ENCODE measurements around the gene CLCNKB.

Gene CLCNKB

GRCh38 chr1:16043521-16043920 lies at the start of gene CLCNKB:
TSS of gene CLCNKB (plus strand) at chr1:16043782. CDS start at chr1:16044493, 711 bp downstream.
- Histone ChIP-seq H4K20me1 (ENCODE audit: insufficient read depth) (no peaks in the 10 kb centered on the region), H3K4me1 (ENCODE audit: low read depth, poor library complexity, severe bottlenecking) (no peaks in the 10 kb centered on the region), H3K27ac (no peak within 1 kb of the TSS), H3K36me3 (ENCODE audit: insufficient read depth) (no peaks in the 10 kb centered on the region), H3K4me3 (IDR thresholded peaks at IDR 0.05; ENCODE audit: insufficient read depth, low read depth, low read length) (no peak within 1 kb of the TSS), H2AFZ (ENCODE audit: low read depth) (no peak within 1 kb of the TSS), H3K4me2 (no peak within 1 kb of the TSS), H3K27me3 (ENCODE audit: insufficient read depth, low read depth) (peaks cover 40% of the 10 kb centered on the region), H3K9ac (no peak within 1 kb of the TSS), H3K79me2 (ENCODE audit: insufficient read depth, low read depth) (no peaks in the 10 kb centered on the region)
- no peak for TF ChIP-seq CTCF (conservative IDR thresholded peaks at IDR 0.05; ENCODE audit: low read depth, low read length)

GRCh38 chr1:15994081-15994480 lies 49.5 kb upstream of the CLCNKB start:
- H3K4me2 ChIP-seq = no peak overlapping the region
- no peaks in the 10 kb centered on the region for H3K36me3 ChIP-seq (ENCODE audit: insufficient read depth)
- H2AFZ ChIP-seq (ENCODE audit: low read depth) = no peak overlapping the region; the same call in 1 of the 2 replicates
- no peak overlapping the region for H3K4me3 ChIP-seq (IDR thresholded peaks at IDR 0.05; ENCODE audit: insufficient read depth, low read depth, low read length)
- no peaks in the 10 kb centered on the region; the same call in 1 of the 2 replicates for H3K27me3 ChIP-seq (ENCODE audit: insufficient read depth, low read depth)
- no peak for TF ChIP-seq CTCF (conservative IDR thresholded peaks at IDR 0.05; ENCODE audit: low read depth, low read length)
- no peak overlapping the region for H3K9ac ChIP-seq
- H4K20me1 ChIP-seq (ENCODE audit: insufficient read depth) = no peaks in the 10 kb centered on the region
- H3K4me1 ChIP-seq (ENCODE audit: low read depth, poor library complexity, severe bottlenecking) = no peaks in the 10 kb centered on the region
- H3K27ac ChIP-seq = no peak overlapping the region
- H3K79me2 ChIP-seq (ENCODE audit: insufficient read depth, low read depth) = no peaks in the 10 kb centered on the region

- Histone ChIP-seq H3K4me2 (no peak overlapping the region), H3K27ac (no peak overlapping the region), H3K79me2 (ENCODE audit: insufficient read depth, low read depth) (no peaks in the 10 kb centered on the region), H3K36me3 (ENCODE audit: insufficient read depth) (no peaks in the 10 kb centered on the region), H2AFZ (ENCODE audit: low read depth) (no peak overlapping the region; the same call in 1 of the 2 replicates), H3K9ac (no peak overlapping the region), H3K4me3 (IDR thresholded peaks at IDR 0.05; ENCODE audit: insufficient read depth, low read depth, low read length) (no peak overlapping the region), H3K4me1 (ENCODE audit: low read depth, poor library complexity, severe bottlenecking) (no peaks in the 10 kb centered on the region), H4K20me1 (ENCODE audit: insufficient read depth) (no peaks in the 10 kb centered on the region), H3K27me3 (ENCODE audit: insufficient read depth, low read depth) (no peaks in the 10 kb centered on the region; the same call in 1 of the 2 replicates)
- TF ChIP-seq CTCF (conservative IDR thresholded peaks at IDR 0.05; ENCODE audit: low read depth, low read length) = peak; percentile 43
Measured at GRCh38 chr1:15994590-15995351, 48.8 kb upstream of the CLCNKB start.

- H3K4me2 ChIP-seq = no peak overlapping the region
- no peak overlapping the region for H3K4me3 ChIP-seq (IDR thresholded peaks at IDR 0.05; ENCODE audit: insufficient read depth, low read depth, low read length)
- no peak overlapping the region for H3K27ac ChIP-seq
- no peak overlapping the region for H2AFZ ChIP-seq (ENCODE audit: low read depth)
- H3K79me2 ChIP-seq (ENCODE audit: insufficient read depth, low read depth) = no peaks in the 10 kb centered on the region
- no peaks in the 10 kb centered on the region for H3K36me3 ChIP-seq (ENCODE audit: insufficient read depth)
- H3K9ac ChIP-seq = no peak overlapping the region
- no peaks in the 10 kb centered on the region for H4K20me1 ChIP-seq (ENCODE audit: insufficient read depth)
- H3K27me3 ChIP-seq (ENCODE audit: insufficient read depth, low read depth) = no peaks in the 10 kb centered on the region; the same call in 1 of the 2 replicates
- H3K4me1 ChIP-seq (ENCODE audit: low read depth, poor library complexity, severe bottlenecking) = no peaks in the 10 kb centered on the region
- no peak for TF ChIP-seq CTCF (conservative IDR thresholded peaks at IDR 0.05; ENCODE audit: low read depth, low read length)
Measured at GRCh38 chr1:15997076-15997585, 46.5 kb upstream of the CLCNKB start.

Measured in KMS-11 (cell line).